ENCODE data around the gene BLOC1S2. TPM values are rescaled to one million over a fixed set of nuclear protein-coding genes. Genes with fewer than 3 reads are reported as not detected.
A peak's percentile ranks its signal among the peaks of the same experiment; 100 is the strongest.

BLOC1S2 gene
- total RNA-seq, 2 experiments from 2014 or later = 45.0 to 45.7 TPM

GRCh38 chr10:100245484-100246220 is 40.8 kb downstream of the BLOC1S2 start:
- H3K36me3 Mint-ChIP-seq (ENCODE audit: low read depth) = peaks cover 41% of the 10 kb centered on the region
- ChIA-PET CTCF (no interaction called here), POLR2A (no interaction called here)
- no peaks in the 10 kb centered on the region for H3K27me3 Mint-ChIP-seq
- no peaks in the 10 kb centered on the region for H3K9me3 Mint-ChIP-seq (ENCODE audit: low read depth)
- ATAC-seq (no peak), DNase-seq (no peak)
- peaks cover 3% of the 10 kb centered on the region for H3K4me1 Mint-ChIP-seq
- intact Hi-C loops (cut with DNase I, micrococcal nuclease) = no loop called here
- no peak overlapping the region for H3K4me3 Mint-ChIP-seq
- no peak overlapping the region for H3K27ac Mint-ChIP-seq

GRCh38 chr10:100239851-100240250 is 46.6 kb downstream of the BLOC1S2 start:
- ATAC-seq = no peak
- Mint-ChIP-seq H3K4me3 (no peak overlapping the region), H3K27me3 (no peaks in the 10 kb centered on the region), H3K27ac (no peak overlapping the region), H3K4me1 (peaks cover 11% of the 10 kb centered on the region), H3K9me3 (ENCODE audit: low read depth) (no peaks in the 10 kb centered on the region), H3K36me3 (ENCODE audit: low read depth) (peaks cover 41% of the 10 kb centered on the region)
- no peak for DNase-seq
- ChIA-PET POLR2A (no interaction called here), CTCF (interaction anchor here (0.7 to 3.4 kb wide), 8 partner anchors 10 to 1116 kb away, joined by 3 to 14 read pairs (median 4); no protein-coding TSS in a partner anchor)
- intact Hi-C loops (cut with DNase I, micrococcal nuclease) = loop anchor here in 1 of 2 experiments (2.0 kb wide), 1 partner anchor 393 kb away; no protein-coding TSS in a partner anchor

- Mint-ChIP-seq H3K27ac (peak overlapping the region; percentile 33), H3K4me3 (no peak overlapping the region), H3K4me1 (peaks cover 11% of the 10 kb centered on the region), H3K9me3 (ENCODE audit: low read depth) (no peaks in the 10 kb centered on the region), H3K27me3 (no peaks in the 10 kb centered on the region), H3K36me3 (ENCODE audit: low read depth) (peaks cover 41% of the 10 kb centered on the region)
- ChIA-PET CTCF (interaction anchor here (3.4 kb wide), 1 partner anchor 12 kb away, joined by 14 read pairs; no protein-coding TSS in a partner anchor), POLR2A (no interaction called here)
- intact Hi-C loops (cut with DNase I, micrococcal nuclease) = no loop called here
- ATAC-seq (no peak), DNase-seq (no peak)
Measured at GRCh38 chr10:100238429-100238828, 48.1 kb downstream of the BLOC1S2 start.

- POLR2A ChIA-PET = interaction anchor here (0.5 kb wide), 1 partner anchor 40 kb away, joined by 3 read pairs; no protein-coding TSS in a partner anchor
- CTCF ChIA-PET = interaction anchor here (1.1 to 1.3 kb wide), 2 partner anchors 48 to 186 kb away, joined by 3 read pairs; no protein-coding TSS in a partner anchor
- Mint-ChIP-seq H3K4me1 (peaks cover 19% of the 10 kb centered on the region), H3K36me3 (ENCODE audit: low read depth) (peaks cover 24% of the 10 kb centered on the region), H3K27me3 (no peaks in the 10 kb centered on the region), H3K27ac (no peak overlapping the region), H3K9me3 (ENCODE audit: low read depth) (no peaks in the 10 kb centered on the region), H3K4me3 (no peak overlapping the region)
- intact Hi-C loops (cut with DNase I, micrococcal nuclease) = no loop called here
- no peak for DNase-seq
- no peak for ATAC-seq
Measured at GRCh38 chr10:100232101-100232500, 54.4 kb downstream of the BLOC1S2 start.

- Mint-ChIP-seq H3K27ac (peak overlapping the region; percentile 78), H3K27me3 (no peaks in the 10 kb centered on the region), H3K9me3 (ENCODE audit: low read depth) (no peaks in the 10 kb centered on the region), H3K4me3 (peak overlapping the region; percentile 84), H3K4me1 (peaks cover 19% of the 10 kb centered on the region), H3K36me3 (ENCODE audit: low read depth) (peaks cover 23% of the 10 kb centered on the region)
- ChIA-PET POLR2A (no interaction called here), CTCF (interaction anchor here (1.0 kb wide), 1 partner anchor 11 kb away, joined by 4 read pairs; no protein-coding TSS in a partner anchor)
- ATAC-seq = no peak
- intact Hi-C loops (cut with DNase I, micrococcal nuclease) = loop anchor here (1.0 to 2.0 kb wide), 6 partner anchors 37 to 498 kb away; partner anchors contain the start of genes ERLIN1 (in 2 of the 2), BLOC1S2 (in 1 of the 2), COX15 (in 1 of the 2) and CUTC (in 1 of the 2)
- DNase-seq = no peak
Measured at GRCh38 chr10:100229819-100230422, 56.6 kb downstream of the BLOC1S2 start.

GRCh38 chr10:100223879-100224278 is 62.6 kb downstream of the BLOC1S2 start:
- Mint-ChIP-seq H3K4me3 (no peak overlapping the region), H3K27me3 (no peaks in the 10 kb centered on the region), H3K9me3 (ENCODE audit: low read depth) (no peaks in the 10 kb centered on the region), H3K4me1 (peaks cover 10% of the 10 kb centered on the region), H3K27ac (no peak overlapping the region), H3K36me3 (ENCODE audit: low read depth) (peaks cover 37% of the 10 kb centered on the region)
- intact Hi-C loops (cut with DNase I, micrococcal nuclease) = no loop called here
- no peak for DNase-seq
- ATAC-seq = no peak
- ChIA-PET POLR2A (interaction anchor here (0.6 to 0.8 kb wide), 2 partner anchors 9 to 36 kb away, joined by 5 to 6 read pairs; no protein-coding TSS in a partner anchor), CTCF (interaction anchor here (0.6 to 1.2 kb wide), 6 partner anchors 16 to 564 kb away, joined by 3 to 4 read pairs (median 3); no protein-coding TSS in a partner anchor)

Other genes with a start within 250 kb of the BLOC1S2 start
- gene CPN1, start 204.8 kb downstream of the BLOC1S2 start, total RNA-seq = not detected
- gene ERLIN1, start 100.7 kb downstream of the BLOC1S2 start, total RNA-seq = 10 to 100 TPM; 15.2 to 18.7 TPM
- gene CHUK, start 57.1 kb downstream of the BLOC1S2 start, total RNA-seq = 10 to 100 TPM; 20.2 to 23.5 TPM
- gene CWF19L1, start 19.0 kb downstream of the BLOC1S2 start, total RNA-seq = 10 to 100 TPM; 43.4 to 47.5 TPM
- not detected for gene PKD2L1, start 43.5 kb upstream of the BLOC1S2 start, total RNA-seq
- 100 to 1,000 TPM; 203 to 206 TPM for gene SCD, start 60.6 kb upstream of the BLOC1S2 start, total RNA-seq
- gene WNT8B, start 176.3 kb upstream of the BLOC1S2 start, total RNA-seq = under 1 TPM; 0.40 to 0.43 TPM
- gene SEC31B, start 233.2 kb upstream of the BLOC1S2 start, total RNA-seq = 10 to 100 TPM; 36.0 to 36.7 TPM
- 100 to 1,000 TPM; 291 to 375 TPM for gene NDUFB8, start 243.2 kb upstream of the BLOC1S2 start, total RNA-seq
- 10 to 100 TPM; 45.9 to 50.8 TPM for gene HIF1AN, start 249.3 kb upstream of the BLOC1S2 start, total RNA-seq